Stimulated activated CD4-positive, alpha-beta T cell treated with anti-CD3 and anti-CD28 coated beads, Interleukin-12 subunit alpha, Interleukin-12 subunit beta, amount 100 ng/mL, for 4 hours (primary cell): ENCODE results near the gene AKAP11.

Experiments
- DNase-seq: peaks from one replicate; pipeline ENCODE4 v3.0.0-alpha.2; 2020

AKAP11 gene

GRCh38 chr13:42337808-42338600, 66.1 kb downstream of the AKAP11 start:
- no peak for DNase-seq

GRCh38 chr13:42345367-42345766, 73.4 kb downstream of the AKAP11 start:
- no peak for DNase-seq

GRCh38 chr13:42348576-42348975, 76.6 kb downstream of the AKAP11 start:
- DNase-seq = no peak

DNA sequence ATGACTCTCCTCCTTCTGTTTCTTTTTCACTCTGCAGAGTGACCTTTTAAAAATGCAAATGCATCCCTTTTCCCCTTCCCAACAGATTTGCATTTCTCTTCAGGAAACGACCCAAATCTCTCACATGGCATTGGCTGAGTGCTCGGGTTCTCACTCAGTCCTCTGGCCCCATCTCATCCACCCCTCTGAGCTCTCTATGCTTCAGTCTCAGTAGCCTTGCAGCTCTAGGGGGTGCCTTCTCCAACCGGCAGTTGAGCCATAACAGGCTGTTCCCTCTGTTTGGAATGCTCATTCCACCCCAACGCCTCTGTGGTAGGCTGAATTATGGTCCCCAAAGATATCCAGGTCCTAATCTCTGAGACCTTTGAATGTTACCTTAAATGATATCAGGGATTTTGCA, 78.2 kb downstream of the AKAP11 start:
- no peak for DNase-seq

- no peak for DNase-seq
These were observed 82.5 kb downstream of the AKAP11 start for GRCh38 chr13:42354241-42355091.

DNA sequence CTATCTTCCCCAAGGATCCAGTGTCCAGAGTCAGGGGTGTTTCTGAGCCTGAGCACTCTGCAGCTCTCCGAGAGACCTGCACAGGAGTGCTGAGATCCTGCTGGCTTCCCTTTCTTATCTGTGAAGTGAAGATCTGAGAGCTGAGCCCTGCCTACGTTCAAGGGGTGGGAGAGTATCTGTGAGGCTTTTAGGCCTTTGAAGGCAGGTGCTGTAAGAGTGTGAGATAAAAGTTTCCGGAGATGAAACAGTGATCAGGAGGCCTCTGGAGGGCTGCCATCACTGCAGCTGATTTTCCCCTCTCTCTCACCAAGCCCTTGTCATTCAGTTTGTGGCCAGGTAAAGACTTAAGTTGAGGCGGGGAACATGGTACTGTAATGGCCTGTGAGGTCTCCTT, 83.1 kb downstream of the AKAP11 start:
- peak; percentile 46 for DNase-seq

- DNase-seq = no peak
These were observed 83.7 kb downstream of the AKAP11 start for GRCh38 chr13:42355491-42356183.

DNA sequence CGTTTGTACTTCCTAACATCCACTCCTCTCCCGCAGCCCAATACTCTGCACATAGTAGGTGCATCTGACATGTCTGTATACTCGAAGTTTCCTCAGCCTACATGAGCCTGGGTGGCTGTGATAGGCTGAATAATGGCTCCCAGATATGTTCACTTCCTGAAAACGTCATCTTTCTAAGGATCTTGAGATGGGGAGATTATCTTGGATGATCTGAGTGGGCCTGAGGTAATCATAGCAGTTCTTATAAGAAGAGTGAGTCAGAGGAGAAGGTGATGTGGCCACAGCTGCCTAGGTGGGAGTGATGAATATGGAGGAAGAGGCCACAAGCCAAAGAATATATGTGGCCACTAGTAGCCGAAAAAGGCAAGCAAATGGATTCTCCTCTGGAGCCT, 84.2 kb downstream of the AKAP11 start:
- no peak for DNase-seq

GRCh38 chr13:42360046-42360574, 88.2 kb downstream of the AKAP11 start:
- DNase-seq = no peak

DNA sequence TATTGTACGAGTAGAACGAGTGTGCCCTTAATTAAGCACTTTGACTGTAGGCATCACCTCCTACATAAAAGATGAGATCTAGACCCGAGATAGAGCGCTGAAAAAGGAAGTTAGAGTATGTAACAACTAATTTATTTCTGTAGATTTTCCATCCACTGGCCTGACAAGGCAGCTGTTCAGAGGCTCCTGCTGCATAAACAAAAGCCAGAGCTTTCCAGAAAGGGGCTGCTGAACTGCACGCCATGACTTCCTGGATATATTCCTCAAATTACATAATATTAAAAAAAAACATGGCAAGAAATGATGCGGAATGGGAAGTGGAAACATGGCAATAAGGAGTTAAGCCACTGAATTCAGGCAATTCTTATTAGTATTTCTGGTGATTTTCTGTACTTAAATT, 89.7 kb downstream of the AKAP11 start:
- DNase-seq = no peak

DNA sequence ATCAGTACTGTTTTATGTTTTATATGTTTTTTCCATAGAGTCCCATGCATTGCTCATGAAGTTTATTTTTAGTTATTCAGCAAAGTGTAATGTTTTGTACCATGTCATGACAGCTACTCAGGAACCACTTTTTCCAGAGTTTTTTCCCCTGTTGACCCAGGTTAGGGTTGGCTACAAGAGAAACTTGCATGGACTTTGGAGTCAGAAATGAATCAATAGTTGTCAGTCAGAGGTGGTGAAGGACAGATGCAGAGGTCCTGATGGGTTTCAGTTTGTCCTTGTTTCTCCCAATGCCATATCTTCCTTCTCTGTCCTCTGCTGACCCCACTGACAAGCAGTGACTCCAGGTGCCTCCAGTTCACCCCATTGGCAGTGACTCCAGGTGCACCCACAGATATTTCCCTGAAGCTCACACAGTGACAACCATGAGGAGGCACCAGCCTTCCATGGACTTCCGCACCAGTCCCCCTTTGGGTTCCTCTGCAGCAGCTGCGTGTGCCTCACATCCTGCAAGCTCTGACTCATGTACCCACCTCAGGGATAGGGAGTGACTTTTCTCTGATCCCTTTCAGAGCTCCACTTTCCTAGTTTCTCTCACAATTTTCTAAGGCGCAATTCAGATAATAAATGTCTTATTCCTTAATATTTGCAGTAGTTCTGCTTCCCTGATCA, 92.1 kb downstream of the AKAP11 start:
- no peak for DNase-seq

DNA sequence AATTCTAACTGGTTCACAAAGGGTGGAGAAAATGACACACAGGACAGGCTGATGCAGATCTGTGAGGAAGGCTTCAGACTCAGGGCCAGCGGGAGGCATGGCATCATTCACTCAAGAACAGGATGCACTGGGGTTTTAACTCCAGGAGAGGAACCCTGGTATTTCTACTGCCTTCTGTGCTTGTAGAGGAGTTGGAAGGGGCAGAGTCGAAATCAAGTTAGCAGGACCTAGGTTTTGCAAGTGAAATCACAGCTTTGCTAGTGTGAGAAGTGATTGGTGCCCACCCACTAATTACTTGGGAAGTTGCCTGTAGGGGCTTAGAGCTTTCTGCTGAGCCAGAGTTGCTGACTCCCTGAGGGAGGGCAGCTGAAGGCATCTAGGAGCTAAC, 92.7 kb downstream of the AKAP11 start:
- no peak for DNase-seq

GRCh38 chr13:42367831-42368230, 95.9 kb downstream of the AKAP11 start:
- DNase-seq = no peak

DNA sequence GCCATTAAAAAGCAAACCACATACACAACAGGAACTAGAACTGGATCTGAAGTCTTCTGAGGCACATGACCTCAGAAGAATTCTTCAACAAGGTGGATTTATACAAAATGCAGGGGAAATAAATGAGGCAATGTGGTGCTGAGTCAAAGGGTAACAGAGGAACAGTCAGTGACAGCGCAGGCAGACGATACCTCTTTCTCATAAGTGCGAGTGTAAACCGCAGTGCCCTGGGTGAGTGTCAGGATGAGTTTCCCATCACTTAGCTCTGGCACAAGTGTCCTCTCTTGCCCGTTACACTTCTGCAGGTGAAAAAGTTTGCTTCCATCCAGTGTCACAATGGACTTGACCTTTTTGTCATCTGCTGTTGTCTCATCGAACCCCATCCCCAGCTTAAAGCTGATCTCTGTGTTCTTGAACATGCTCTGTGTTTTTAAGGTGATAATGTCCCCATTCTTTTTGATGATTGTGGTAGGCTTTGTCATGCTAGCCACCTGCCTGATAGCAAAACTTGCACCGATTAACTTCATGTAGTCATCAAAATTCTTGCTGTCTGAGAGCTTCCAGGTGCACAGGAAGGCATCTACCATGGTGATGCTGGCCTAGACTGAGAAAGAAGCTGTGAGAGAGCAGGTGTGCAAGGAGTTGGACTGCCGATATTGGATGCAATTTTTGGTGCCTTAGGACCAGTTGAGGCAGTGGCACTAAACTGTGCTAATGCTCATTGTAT, 97.3 kb downstream of the AKAP11 start:
- DNase-seq = no peak

GRCh38 chr13:42370229-42370628, 98.3 kb downstream of the AKAP11 start:
- DNase-seq = no peak
